Left ventricle myocardium inferior (tissue), 1 donor: Measurements from ENCODE around the gene NXN. TPM values are rescaled to one million over a fixed set of nuclear protein-coding genes. Genes with fewer than 3 reads are reported as not detected.
A peak's percentile ranks its signal among the peaks of the same experiment; 100 is the strongest.

Experiments
- DNase-seq: peaks from one replicate; pipeline ENCODE4 v3.0.0-alpha.2; 2020
- H3K27ac ChIP-seq: fragments of 200-600 bp; replicated peaks from 2 replicates; pipeline ENCODE4 v1.8.0; 2021
- H3K27me3 ChIP-seq: fragments of 200-600 bp; 2 replicates; pipeline ENCODE4 v1.8.0; 2021; ENCODE audit warnings: low read depth
- H3K36me3 ChIP-seq: fragments of 200-600 bp; 2 replicates; pipeline ENCODE4 v1.8.0; 2021
- H3K4me1 ChIP-seq: fragments of 200-600 bp; 2 replicates; pipeline ENCODE4 v1.8.0; 2021
- H3K4me3 ChIP-seq: fragments of 200-600 bp; 2 replicates; pipeline ENCODE4 v1.8.0; 2021; ENCODE audit warnings: mild to moderate bottlenecking, moderate library complexity
- H3K9me3 ChIP-seq: fragments of 200-600 bp; replicated peaks from 2 replicates; pipeline ENCODE4 v1.8.0; 2021
- intact Hi-C: fragments of 100-400 bp; cut with micrococcal nuclease; formaldehyde crosslinking; loops from one replicate; pipeline ENCODE4 v1.11.0; 2022
- total RNA-seq: library from RNA; stranded (reverse); fragmentation: NEBNext Ultra II Directional; extraction: Animal tissue kit (Norgen Biotek cat#: 25700); gene quantifications from one replicate; pipeline ENCODE4 v1.2.1, GENCODE V29; 2021
- TF ChIP-seq, protein P1 (sequence below): fragments of 200-600 bp; IDR thresholded peaks from 2 replicates; pipeline ENCODE4 v1.8.0; 2021; ENCODE audit warnings: antibody characterized with exemption, mild to moderate bottlenecking, borderline replicate concordance
- donor health status: DM: no; HTN: yes; CAD: no; lungs with severe emphysema.

The NXN gene
- total RNA-seq, 1 donor from 2014 or later, result 13.8 TPM

DNA sequence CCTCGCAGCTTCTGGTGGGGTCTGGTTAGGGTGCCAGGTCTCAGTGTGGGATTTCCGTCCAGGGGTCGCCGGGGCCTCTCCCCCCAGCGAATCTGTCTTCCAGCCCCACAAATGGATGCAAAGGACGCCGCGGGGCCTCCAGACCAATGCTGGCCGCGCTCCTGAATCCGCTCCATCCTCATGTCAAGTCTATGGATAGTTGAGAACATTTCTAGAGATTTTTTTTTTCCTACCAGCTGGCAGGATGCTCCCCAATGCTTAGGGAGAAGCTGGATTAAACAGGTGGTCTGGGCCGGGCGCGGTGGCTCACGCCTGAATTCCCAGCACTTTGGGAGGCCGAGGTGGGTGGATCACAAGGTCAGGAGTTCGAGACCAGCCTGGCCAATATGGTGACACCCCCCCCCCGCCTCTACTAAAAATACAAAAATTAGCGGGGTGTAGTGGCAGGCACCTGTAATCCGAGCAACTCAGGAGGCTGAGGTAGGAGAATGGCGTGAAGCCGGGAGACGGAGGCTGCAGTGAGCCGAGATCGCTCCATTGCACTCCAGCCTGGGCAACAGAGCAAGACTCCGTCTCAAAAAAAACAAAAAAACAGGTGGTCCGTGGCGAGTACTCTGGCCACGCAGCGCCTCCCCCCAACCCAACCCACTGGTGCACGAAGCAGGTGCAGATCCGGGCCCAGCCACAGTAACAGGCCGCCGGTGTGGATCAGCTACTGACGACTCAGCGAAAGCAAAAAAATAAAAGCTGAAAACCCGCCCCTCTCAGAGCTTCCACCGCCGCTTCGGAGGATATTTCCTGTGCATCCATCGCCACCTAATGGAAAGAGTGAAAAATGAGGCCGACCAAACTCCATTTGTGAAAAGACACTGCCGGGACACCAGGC is 1.1 kb upstream of the NXN start:
- Histone ChIP-seq H3K4me1 (peaks cover 44% of the 10 kb centered on the region), H3K9me3 (no peaks in the 10 kb centered on the region), H3K4me3 (peak overlapping the region; percentile 91), H3K36me3 (no peaks in the 10 kb centered on the region), H3K27ac (peak overlapping the region; percentile 88), H3K27me3 (no peaks in the 10 kb centered on the region)
- TF ChIP-seq, protein P1, sequence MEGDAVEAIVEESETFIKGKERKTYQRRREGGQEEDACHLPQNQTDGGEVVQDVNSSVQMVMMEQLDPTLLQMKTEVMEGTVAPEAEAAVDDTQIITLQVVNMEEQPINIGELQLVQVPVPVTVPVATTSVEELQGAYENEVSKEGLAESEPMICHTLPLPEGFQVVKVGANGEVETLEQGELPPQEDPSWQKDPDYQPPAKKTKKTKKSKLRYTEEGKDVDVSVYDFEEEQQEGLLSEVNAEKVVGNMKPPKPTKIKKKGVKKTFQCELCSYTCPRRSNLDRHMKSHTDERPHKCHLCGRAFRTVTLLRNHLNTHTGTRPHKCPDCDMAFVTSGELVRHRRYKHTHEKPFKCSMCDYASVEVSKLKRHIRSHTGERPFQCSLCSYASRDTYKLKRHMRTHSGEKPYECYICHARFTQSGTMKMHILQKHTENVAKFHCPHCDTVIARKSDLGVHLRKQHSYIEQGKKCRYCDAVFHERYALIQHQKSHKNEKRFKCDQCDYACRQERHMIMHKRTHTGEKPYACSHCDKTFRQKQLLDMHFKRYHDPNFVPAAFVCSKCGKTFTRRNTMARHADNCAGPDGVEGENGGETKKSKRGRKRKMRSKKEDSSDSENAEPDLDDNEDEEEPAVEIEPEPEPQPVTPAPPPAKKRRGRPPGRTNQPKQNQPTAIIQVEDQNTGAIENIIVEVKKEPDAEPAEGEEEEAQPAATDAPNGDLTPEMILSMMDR, result peak; percentile 78
- intact Hi-C loops, result no loop called here
- DNase-seq, result peak; percentile 58

DNA sequence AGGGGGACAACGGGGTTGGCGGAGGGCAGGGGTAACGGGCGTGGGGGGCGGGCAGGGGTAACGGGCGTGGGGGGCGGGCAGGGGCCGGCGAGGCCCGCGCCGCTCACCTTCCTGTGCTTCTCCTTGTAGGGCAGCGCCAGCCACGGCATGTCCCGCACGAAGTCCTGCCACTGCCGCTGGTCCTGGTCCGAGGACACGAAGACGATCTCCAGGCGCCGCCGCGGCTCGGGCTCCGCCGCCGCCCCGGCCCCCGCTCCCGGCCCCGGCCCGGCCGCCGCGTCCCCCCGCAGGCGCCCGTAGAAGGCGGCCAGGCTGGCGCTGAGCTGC is 401 bp downstream of the NXN start:
- TF ChIP-seq, protein P1, result no peak
- no peak for DNase-seq
- Histone ChIP-seq H3K27me3 (no peaks in the 10 kb centered on the region), H3K36me3 (no peaks in the 10 kb centered on the region), H3K27ac (peak overlapping the region; percentile 88), H3K9me3 (no peaks in the 10 kb centered on the region), H3K4me1 (peaks cover 53% of the 10 kb centered on the region), H3K4me3 (peak overlapping the region; percentile 91)
- intact Hi-C loops, result loop anchor here (5.0 kb wide), 1 partner anchor 182 kb away; no protein-coding TSS in a partner anchor

DNA sequence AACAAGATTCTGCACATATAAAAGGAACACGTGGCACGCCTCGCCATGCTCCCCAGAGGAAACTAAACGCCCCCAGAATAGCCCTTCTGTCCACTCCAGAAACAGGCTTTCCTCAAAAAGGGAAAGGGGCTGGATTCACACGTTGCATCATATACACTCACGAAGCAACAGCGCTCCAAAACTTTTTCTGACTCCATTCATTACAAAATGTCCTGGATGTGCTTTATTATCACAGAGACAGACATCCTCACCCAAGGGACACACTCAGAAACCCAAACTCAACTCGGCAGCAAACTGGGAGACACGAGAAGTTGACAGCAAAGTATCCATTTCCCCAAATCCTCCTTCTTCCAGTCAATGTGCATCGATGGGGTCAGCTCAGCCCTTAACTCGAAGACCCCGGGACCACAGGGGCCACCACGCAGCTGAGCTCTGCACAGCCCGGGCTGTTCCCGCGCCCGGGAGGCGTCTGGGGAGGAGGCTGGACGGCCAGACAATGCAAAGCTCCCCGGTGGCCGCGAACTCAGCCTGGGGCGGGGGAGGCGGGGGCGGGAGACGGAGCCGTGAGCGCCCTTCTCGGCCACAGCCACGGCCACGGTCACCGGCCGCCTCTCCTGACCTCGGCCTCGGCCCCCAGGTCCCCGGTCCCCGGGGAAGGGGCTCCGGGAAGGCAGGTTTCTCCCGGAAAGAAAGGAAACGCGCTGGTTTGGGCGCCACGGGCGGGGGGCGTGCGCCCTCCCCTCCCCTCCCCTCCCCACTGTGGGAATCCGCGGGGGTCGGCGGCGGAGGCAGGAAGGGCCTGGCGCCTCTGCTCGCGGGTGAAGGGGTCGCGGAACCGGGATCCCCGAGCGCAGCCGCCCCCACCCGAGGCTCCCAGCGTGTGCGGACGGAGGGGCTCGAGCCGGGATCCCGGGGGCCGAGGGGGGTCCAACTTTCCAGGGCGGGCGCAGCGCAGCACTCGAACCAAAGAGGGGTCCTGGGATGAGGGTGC is 1.2 kb downstream of the NXN start:
- Histone ChIP-seq H3K9me3 (no peaks in the 10 kb centered on the region), H3K27me3 (no peaks in the 10 kb centered on the region), H3K27ac (peak overlapping the region; percentile 74), H3K4me3 (peak overlapping the region; percentile 91), H3K4me1 (peaks cover 53% of the 10 kb centered on the region), H3K36me3 (no peaks in the 10 kb centered on the region)
- intact Hi-C loops, result loop anchor here (5.0 kb wide), 1 partner anchor 181 kb away; no protein-coding TSS in a partner anchor
- peak; percentile 55 for DNase-seq
- TF ChIP-seq, protein P1, result no peak

GRCh38 chr17:977166-977565 is 2.4 kb downstream of the NXN start:
- no peak overlapping the region for H3K27ac ChIP-seq
- H3K4me3 ChIP-seq, result no peak overlapping the region
- no peaks in the 10 kb centered on the region for H3K9me3 ChIP-seq
- no peak for DNase-seq
- TF ChIP-seq, protein P1, result no peak
- no peaks in the 10 kb centered on the region for H3K27me3 ChIP-seq
- H3K4me1 ChIP-seq, result peaks cover 53% of the 10 kb centered on the region
- intact Hi-C loops, result loop anchor here (5.0 kb wide), 1 partner anchor 180 kb away; no protein-coding TSS in a partner anchor
- H3K36me3 ChIP-seq, result no peaks in the 10 kb centered on the region

DNA sequence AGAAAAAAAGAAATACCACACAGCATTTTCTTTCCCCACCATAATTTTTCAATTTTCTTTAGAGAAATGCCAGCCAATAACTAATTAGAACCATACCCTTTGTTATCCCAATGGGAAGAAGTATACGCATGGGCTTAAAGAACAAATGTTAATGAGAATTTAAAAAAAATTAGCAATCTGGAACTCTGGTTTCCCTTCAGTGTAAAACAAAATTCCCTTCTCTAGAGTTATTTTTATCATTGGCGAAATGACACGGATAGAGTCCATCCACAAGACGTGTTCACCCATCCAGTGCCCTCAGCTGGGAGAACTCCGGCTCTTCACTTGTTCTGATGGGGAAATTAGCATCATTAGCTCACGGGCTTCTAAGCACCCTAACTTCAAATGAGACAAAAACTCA is 3.3 kb downstream of the NXN start:
- H3K4me1 ChIP-seq, result peaks cover 53% of the 10 kb centered on the region
- intact Hi-C loops, result loop anchor here (5.0 kb wide), 1 partner anchor 179 kb away; no protein-coding TSS in a partner anchor
- DNase-seq, result no peak
- H3K9me3 ChIP-seq, result no peaks in the 10 kb centered on the region
- no peak overlapping the region for H3K4me3 ChIP-seq
- TF ChIP-seq, protein P1, result no peak
- H3K36me3 ChIP-seq, result no peaks in the 10 kb centered on the region
- no peaks in the 10 kb centered on the region for H3K27me3 ChIP-seq
- no peak overlapping the region for H3K27ac ChIP-seq
